ENCODE data around the gene SLC4A8. TPM values are rescaled to one million over a fixed set of nuclear protein-coding genes. Genes with fewer than 3 reads are reported as not detected.

SLC4A8 gene
- total and polyA plus RNA-seq, 9 of the 15 experiments (the other 6 are each of a cell fraction or from before 2014, with no cell fraction given), result 0.04 to 1.5 (median 0.12) TPM; not detected in 2

- no peak for TF ChIP-seq TCFL5 (CRISPR knock-in tag; conservative IDR thresholded peaks at IDR 0.05)
- TF ChIP-seq SPI1 (IDR thresholded peaks at IDR 0.05; ENCODE audit: borderline replicate concordance, low read depth, low read length), result no peak
- TF ChIP-seq MEF2D (tag; conservative IDR thresholded peaks at IDR 0.05; ENCODE audit: low read depth), result no peak
- TF ChIP-seq PRPF4 (IDR thresholded peaks at IDR 0.05; ENCODE audit: insufficient read depth, low read depth, low read length, poor library complexity, severe bottlenecking), result no peak
- no peak for TF ChIP-seq MLLT1 (IDR thresholded peaks at IDR 0.05)
- TF ChIP-seq ZNF316 (IDR thresholded peaks at IDR 0.05), result no peak
- TF ChIP-seq PRDM10 (IDR thresholded peaks at IDR 0.05; ENCODE audit: partially characterized antibody), result no peak
- TF ChIP-seq KLF13 (tag; IDR thresholded peaks at IDR 0.05; ENCODE audit: borderline replicate concordance, low read depth), result no peak
- TF ChIP-seq, protein P1, sequence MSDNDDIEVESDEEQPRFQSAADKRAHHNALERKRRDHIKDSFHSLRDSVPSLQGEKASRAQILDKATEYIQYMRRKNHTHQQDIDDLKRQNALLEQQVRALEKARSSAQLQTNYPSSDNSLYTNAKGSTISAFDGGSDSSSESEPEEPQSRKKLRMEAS (CRISPR knock-in tag; IDR thresholded peaks at IDR 0.05), result no peak
- no peak for TF ChIP-seq ZC3H8 (IDR thresholded peaks at IDR 0.05)
These were observed 49.3 kb downstream of the SLC4A8 start (continued) for GRCh38 chr12:51473947-51474346.

All from K562 (cell line).